Activated CD4-positive, alpha-beta T cell treated with anti-CD3 and anti-CD28 coated beads for 48 hours (primary cell): ENCODE measurements around the gene HOXB6.

Experiments
- DNase-seq: peaks from one replicate; pipeline ENCODE4 v3.0.0-alpha.2; 2020

The HOXB6 gene

GRCh38 chr17:48621410-48622392 lies 16.9 kb upstream of the HOXB6 start:
- DNase-seq: no peak

GRCh38 chr17:48620461-48621139 lies 15.8 kb upstream of the HOXB6 start:
- no peak for DNase-seq

- DNase-seq: no peak
Measured at GRCh38 chr17:48619826-48620449, 15.2 kb upstream of the HOXB6 start.

- DNase-seq: peak; percentile 90
Measured at GRCh38 chr17:48618256-48618896, 13.6 kb upstream of the HOXB6 start.

- no peak for DNase-seq
Measured at GRCh38 chr17:48617471-48618255, 12.9 kb upstream of the HOXB6 start.

- DNase-seq: no peak
Measured at GRCh38 chr17:48616717-48617470, 12.1 kb upstream of the HOXB6 start.

GRCh38 chr17:48615963-48616716 lies 11.4 kb upstream of the HOXB6 start:
- no peak for DNase-seq

- DNase-seq: no peak
Measured at GRCh38 chr17:48615047-48615962, 10.5 kb upstream of the HOXB6 start, which contains the start of gene HOXB8. Gene HOXB8 (minus strand): TSS chr17:48615292. CDS start chr17:48614704, 588 bp downstream.

GRCh38 chr17:48613862-48614694 lies 9.3 kb upstream of the HOXB6 start:
- peak; percentile 55 for DNase-seq

- DNase-seq: peak; percentile 61
Measured at GRCh38 chr17:48612854-48613691, 8.3 kb upstream of the HOXB6 start.

- DNase-seq: no peak
Measured at GRCh38 chr17:48612456-48612853, 7.7 kb upstream of the HOXB6 start.

GRCh38 chr17:48611681-48612455 lies 7.1 kb upstream of the HOXB6 start:
- DNase-seq: no peak

GRCh38 chr17:48611213-48611612 lies 6.4 kb upstream of the HOXB6 start:
- DNase-seq: no peak

GRCh38 chr17:48610282-48611211 lies 5.8 kb upstream of the HOXB6 start, which contains the start of gene HOXB7:
Gene HOXB7 (minus strand): TSS chr17:48611017. CDS start chr17:48610918, 99 bp downstream.
- peak; percentile 81 for DNase-seq

- DNase-seq: no peak
Measured at GRCh38 chr17:48609759-48610281, 5.0 kb upstream of the HOXB6 start.
